Measurements from ENCODE around the gene SLC17A3.

The SLC17A3 gene

DNA sequence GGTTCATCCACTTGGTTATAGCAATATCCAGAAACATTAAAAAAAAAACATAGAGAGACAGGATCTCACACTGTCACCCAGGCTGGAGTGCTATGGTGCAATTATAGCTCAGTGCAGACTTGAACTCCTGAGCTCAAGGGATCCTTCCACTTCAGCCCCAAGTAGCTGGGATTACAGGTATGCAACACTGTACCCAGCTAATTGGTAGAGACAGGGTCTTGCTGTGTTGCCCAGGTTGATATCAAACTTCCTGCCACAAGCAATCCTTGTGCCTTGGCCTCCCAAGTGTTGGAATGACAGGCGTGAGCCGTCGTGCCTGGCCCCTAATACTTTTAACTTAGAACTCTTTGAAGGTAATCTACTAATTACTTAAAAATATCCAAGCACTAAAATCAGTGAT, 41.4 kb downstream of the SLC17A3 start:
- DNase-seq = no peak

DNA sequence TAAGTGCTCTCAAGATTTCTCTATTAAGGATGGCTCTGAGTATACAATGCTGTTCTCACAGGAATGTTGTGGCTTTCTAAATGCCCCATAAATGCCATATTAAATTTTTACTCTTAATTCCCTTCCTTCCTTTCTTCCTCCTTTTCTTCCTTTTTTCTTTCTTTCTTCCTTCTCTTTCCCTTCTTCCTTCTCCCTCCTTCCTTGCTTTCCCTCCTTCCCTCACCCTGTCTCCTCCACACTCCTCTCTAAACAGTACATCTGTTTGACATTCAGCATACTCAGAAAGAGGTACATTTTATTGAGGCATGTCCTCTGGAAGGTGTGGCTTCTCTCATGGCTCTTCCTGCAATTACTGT, 41.8 kb downstream of the SLC17A3 start:
- DNase-seq = no peak

DNA sequence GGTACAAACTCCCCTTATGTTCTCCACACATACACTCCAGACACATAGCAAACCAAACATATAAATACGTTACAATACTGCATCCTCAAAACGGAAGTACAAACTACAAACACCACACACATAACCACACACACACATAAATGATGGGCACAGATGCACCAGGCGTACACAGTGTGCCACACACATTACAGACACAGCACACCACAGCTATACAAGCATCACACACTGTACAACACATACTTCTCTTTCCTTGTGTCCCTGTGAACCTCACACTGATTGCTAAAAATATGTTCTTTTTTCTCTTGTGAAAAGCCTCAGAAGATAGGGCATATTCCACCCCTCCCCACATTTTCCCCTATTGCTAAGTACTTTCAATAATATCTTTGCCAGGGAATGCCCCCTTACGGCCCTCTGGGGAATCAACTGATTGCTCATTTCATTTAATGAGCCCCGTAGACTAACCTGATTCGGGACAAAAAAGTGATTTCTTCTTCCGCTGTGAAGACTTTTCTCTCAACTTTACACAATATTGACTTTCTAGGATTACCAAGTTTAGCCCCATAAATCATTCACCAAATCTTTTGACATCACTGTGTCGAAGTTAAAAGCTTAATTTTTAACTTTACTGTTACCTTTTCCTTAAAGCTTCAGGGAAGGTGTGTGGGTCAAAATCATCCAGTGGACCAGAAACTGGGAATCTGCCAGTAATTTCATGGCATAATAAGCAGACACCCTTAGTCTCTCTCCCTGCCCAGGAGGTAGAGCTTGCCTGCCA, 42.3 kb downstream of the SLC17A3 start, which contains the start of gene SLC17A1:
Gene SLC17A1 (minus strand): TSS at position 521 of the 775 bp plus-strand sequence. CDS start 1,495 bp downstream, outside the sequence.
- no peak for DNase-seq

DNA sequence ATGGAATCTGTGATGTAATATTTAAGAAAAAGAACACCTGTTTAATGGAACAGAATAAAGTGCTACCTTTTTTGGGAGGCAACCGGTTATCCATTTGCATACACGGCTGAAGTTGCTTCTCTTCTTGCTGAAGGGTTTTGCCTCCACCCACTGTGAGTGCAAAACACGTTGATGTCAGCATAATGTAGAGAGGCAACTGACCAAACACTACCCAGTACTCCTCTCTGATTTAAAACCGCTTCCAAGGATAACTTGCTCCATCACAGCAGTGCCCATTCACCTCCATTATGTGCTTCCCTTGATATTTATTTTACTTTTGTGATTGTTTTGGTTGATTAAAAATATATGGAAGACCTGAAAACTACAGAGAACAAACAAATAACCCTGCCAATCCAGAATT, 43.6 kb downstream of the SLC17A3 start:
- no peak for DNase-seq

DNA sequence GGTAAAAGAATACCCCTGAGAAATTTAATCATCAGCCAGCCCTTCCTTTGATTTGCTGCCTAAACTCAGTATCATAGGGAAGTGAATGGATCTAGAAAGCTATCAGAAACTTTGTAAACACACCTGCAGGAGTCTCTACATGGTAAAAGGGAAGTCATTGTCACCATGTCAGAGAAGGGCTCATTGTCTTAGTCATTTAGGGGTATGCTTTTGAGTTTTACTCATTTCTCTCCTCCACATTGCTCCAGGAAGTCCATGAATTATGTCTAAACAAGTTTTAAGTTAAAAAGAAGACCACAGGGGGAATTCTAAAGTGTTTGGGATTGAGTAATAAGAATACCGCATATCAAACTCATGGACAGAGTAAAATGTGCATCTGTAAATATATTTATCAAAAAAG, 44.7 kb downstream of the SLC17A3 start:
- no peak for DNase-seq

DNA sequence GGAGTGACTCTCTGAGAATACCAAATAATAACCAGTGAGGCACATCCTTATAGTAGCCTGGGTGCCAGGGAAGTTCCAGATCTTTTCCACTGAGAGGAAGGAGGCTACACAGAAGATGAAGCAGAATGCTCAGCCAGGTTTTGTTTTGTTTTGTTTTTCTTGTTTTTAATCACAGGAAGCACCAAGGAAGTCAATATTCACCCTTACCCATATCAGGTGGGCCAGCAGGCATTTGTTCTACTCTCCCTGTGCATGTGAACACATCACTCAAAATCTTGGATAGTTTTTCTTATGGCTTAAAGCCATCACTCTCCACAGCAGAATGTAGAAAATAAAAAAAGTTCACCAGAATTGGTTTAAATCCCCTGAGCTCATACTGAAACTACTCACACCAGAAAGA, 52.7 kb downstream of the SLC17A3 start:
- DNase-seq = no peak

DNA sequence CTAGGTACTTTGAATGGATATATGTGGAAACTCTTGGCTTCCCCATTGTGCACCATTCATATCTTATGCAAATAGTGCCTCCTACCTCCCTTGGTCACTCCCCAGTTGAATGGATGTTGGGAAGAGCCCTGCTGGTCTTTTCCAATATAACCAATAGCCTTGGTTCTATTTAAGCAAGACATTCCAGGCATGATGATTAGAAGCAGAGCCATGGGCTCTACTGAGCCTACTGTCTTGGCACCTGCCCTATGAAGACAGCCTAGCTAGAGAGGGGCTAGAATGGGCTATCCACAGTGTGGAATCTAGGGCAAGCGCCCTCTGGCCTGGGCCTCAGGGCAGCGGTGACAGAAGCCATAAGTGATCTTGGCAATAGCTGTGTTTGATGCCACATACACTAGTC, 57.8 kb downstream of the SLC17A3 start:
- DNase-seq = no peak

DNA sequence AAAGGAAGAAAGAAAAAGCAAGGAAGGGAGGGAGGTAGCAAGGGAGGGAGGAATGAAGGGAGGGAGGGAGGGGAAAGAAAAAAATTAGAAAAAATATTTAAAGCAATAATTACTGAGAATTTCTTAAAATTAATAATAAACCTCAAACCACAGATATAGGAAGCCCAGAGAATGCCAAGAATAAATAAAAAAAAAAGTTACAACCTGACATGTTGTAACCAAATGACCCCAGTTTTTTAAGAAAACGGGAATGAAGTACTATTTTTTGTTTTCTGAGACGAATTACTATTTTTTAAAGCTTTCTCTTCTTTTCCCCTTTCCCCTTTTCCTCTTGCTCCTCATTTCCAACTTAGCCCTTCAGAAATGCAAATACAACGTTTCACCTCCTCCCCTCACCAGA, 58.8 kb downstream of the SLC17A3 start:
- no peak for DNase-seq

DNA sequence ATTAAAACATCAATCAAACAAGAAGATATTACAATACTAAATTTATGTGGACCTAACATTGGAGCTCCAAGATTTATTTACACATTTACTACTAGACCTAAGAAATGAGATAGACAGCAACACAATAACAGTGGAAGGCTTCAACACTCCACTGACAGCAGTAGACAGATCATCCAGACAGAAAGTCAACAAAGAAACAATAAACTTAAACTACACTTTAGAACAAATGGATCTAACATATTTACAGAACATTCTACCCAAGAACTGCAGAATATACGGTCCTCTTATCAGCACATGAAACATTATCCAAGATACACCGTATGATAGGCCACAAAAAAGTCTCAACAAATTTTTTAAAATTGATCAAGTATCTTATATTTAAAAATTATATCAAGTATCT, 69.2 kb downstream of the SLC17A3 start:
- no peak for DNase-seq

DNA sequence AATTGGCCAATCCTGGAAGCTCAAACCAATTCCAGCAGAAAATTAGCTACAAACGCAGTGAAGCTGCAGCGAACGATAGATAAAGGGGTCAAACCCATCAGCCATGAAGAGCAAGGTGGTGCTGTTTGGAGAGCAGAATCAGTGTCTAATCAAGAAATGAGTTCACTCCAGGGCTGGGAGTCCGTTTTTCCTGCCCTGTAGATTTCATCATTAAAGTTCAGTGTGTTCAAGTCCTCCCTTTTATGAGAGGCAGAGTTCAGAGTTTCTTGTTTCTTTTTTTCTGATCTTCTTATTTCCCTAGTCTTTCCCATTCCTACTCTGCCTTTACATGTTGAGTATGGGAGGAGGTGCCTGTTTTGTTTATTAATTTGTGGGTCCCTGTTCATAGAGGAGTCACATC, 72.6 kb downstream of the SLC17A3 start:
- DNase-seq = no peak
